Transverse colon (tissue), 4 donors: ENCODE data around the gene CFAP46. TPM values are rescaled to one million over a fixed set of nuclear protein-coding genes. Genes with fewer than 3 reads are reported as not detected.

Source experiments
- DNase-seq: peaks from one replicate; pipeline ENCODE4 v3.0.0-alpha.2; 2019
- H3K27ac ChIP-seq, 4 donors: fragments of 200-600 bp; sonication (generic); 2 replicates each; pipeline ENCODE4 v1.5.1; 2016 to 2018; ENCODE audit warnings: inconsistent platforms in 4 of 4
- H3K27me3 ChIP-seq: fragments of 200-600 bp; sonication (generic); 2 replicates; pipeline ENCODE4 v1.5.1; 2017; ENCODE audit warnings: inconsistent platforms
- H3K36me3 ChIP-seq, 4 donors: fragments of 200-600 bp; sonication (generic); 2 replicates each; pipeline ENCODE4 v1.5.1; 2017 to 2019; ENCODE audit warnings: inconsistent platforms in 4 of 4
- H3K4me1 ChIP-seq, 4 donors: fragments of 200-600 bp; sonication (generic); 2 replicates each; pipeline ENCODE4 v1.5.1; 2017 to 2020; ENCODE audit warnings: inconsistent platforms in 4 of 4
- H3K4me3 ChIP-seq, 4 donors: fragments of 200-600 bp; sonication (generic); 1 replicate in 1 of 4; 2 replicates in 3 of 4; pipeline versions ENCODE4 v1.5.1 to v1.6.1; 2017 to 2019; ENCODE audit warnings: inconsistent platforms in 4 of 4
- H3K9me3 ChIP-seq, 2 donors: fragments of 200-600 bp; sonication (generic); 2 replicates each; pipeline ENCODE4 v1.5.1; 2017 to 2019; ENCODE audit warnings: inconsistent platforms in 2 of 2
- CTCF ChIP-seq, 5 experiments: fragments of 200-600 bp in 3 of 5; fragments of 450-650 bp in 2 of 5; sonication (generic) in 3 of 5; IDR thresholded peaks; 1 replicate in 2 of 5; 2 replicates in 3 of 5; pipeline ENCODE4 v1.5.1; 2016 to 2017; ENCODE audit warnings: antibody characterized with exemption in 5 of 5, inconsistent platforms in 3 of 5, mild to moderate bottlenecking in 2 of 5, moderate library complexity in 1 of 5
- EP300 ChIP-seq: sonication (generic); formaldehyde crosslinking; IDR thresholded peaks from one replicate; pipeline ENCODE4 v1.6.1; 2017; ENCODE audit warnings: antibody characterized with exemption, low read depth
- POLR2A ChIP-seq: fragments of 450-650 bp; IDR thresholded peaks from one replicate; pipeline ENCODE4 v1.6.1; 2016; ENCODE audit warnings: antibody characterized with exemption, mild to moderate bottlenecking, moderate library complexity
- POLR2AphosphoS5 ChIP-seq, 3 donors: sonication (generic); formaldehyde crosslinking; IDR thresholded peaks; one replicate each; pipeline ENCODE4 v1.6.1; 2016; ENCODE audit warnings: antibody characterized with exemption in 3 of 3
- WGBS, 2 donors: methylation state at CpG; one replicate each; pipeline ENCODE4 v1.1.5; 2018; ENCODE audit warnings: low coverage in 1 of 2; 5-methylcytosine and 5-hydroxymethylcytosine counted together
- in situ Hi-C, 4 donors: fragments of 200-750 bp; cut with MboI; loops; one replicate each; pipeline versions ENCODE4 v1.15.0 to v1.15.1; 2017; ENCODE audit warnings: low sequenced_read_pairs in 3 of 4, low pct_ligation_motif_present in 1 of 4, low pct_unique_long_range_greater_than_20kb in 1 of 4
- intact Hi-C: fragments of 100-400 bp; cut with DNase I; formaldehyde crosslinking; loops from one replicate; pipeline ENCODE4 v1.15.1; 2023; ENCODE audit warnings: low total_unique reads
- total RNA-seq, 4 donors: library from RNA; depleted of rRNA; stranded (reverse); fragments of >200 nt; gene quantifications; one replicate each; pipeline ENCODE4 v1.1.0, GENCODE V29; 2016

The CFAP46 gene
- total RNA-seq, 4 donors from 2014 or later, result not detected

GRCh38 chr10:132870426-132870825 is 71.9 kb downstream of the CFAP46 start:
- H3K9me3 ChIP-seq, result no peaks in the 10 kb centered on the region
- peaks cover 1% of the 10 kb centered on the region for H3K27me3 ChIP-seq
- 91 to 95% methylated on average over 8 to 13 of the region's 13 CpGs for WGBS, 2 donors
- no peaks in the 10 kb centered on the region for H3K4me1 ChIP-seq
- DNase-seq, result no peak
- in situ Hi-C loops, result no loop called here
- TF ChIP-seq CTCF (IDR thresholded peaks at IDR 0.05) (no peak), EP300 (no peak), POLR2AphosphoS5 (IDR thresholded peaks at IDR 0.05) (no peak), POLR2A (no peak)
- H3K4me3 ChIP-seq, result no peak overlapping the region
- no peak overlapping the region for H3K27ac ChIP-seq
- H3K36me3 ChIP-seq, result no peaks in the 10 kb centered on the region
- intact Hi-C loops, result no loop called here

- Histone ChIP-seq H3K36me3 (no peaks in the 10 kb centered on the region), H3K27ac (no peak overlapping the region), H3K4me1 (no peaks in the 10 kb centered on the region), H3K4me3 (no peak overlapping the region), H3K9me3 (no peaks in the 10 kb centered on the region), H3K27me3 (no peaks in the 10 kb centered on the region)
- WGBS, 2 donors, result 90% methylated on average over 16 of the region's 16 CpGs; no CpG with 5 or more reads in 1 of the 2 donors
- intact Hi-C loops (no loop called here), in situ Hi-C loops (no loop called here)
- DNase-seq, result peak; percentile 3
- TF ChIP-seq CTCF (IDR thresholded peaks at IDR 0.05), result no peak
- no peak for TF ChIP-seq EP300
- no peak for TF ChIP-seq POLR2A
- TF ChIP-seq POLR2AphosphoS5 (IDR thresholded peaks at IDR 0.05), result no peak
Observed at GRCh38 chr10:132869621-132870020, 72.7 kb downstream of the CFAP46 start.

GRCh38 chr10:132868995-132869394 is 73.4 kb downstream of the CFAP46 start:
- peak; percentile 4 for DNase-seq
- Histone ChIP-seq H3K4me3 (no peak overlapping the region), H3K27ac (no peak overlapping the region), H3K36me3 (no peaks in the 10 kb centered on the region), H3K27me3 (no peaks in the 10 kb centered on the region), H3K4me1 (no peaks in the 10 kb centered on the region), H3K9me3 (no peaks in the 10 kb centered on the region)
- in situ Hi-C loops (no loop called here), intact Hi-C loops (no loop called here)
- TF ChIP-seq EP300 (no peak), POLR2AphosphoS5 (IDR thresholded peaks at IDR 0.05) (no peak), CTCF (IDR thresholded peaks at IDR 0.05) (no peak), POLR2A (no peak)
- WGBS, 2 donors, result 91 to 100% methylated on average over 2 to 25 of the region's 26 CpGs

GRCh38 chr10:132867801-132868644 is 74.3 kb downstream of the CFAP46 start:
- H3K27ac ChIP-seq, result no peak overlapping the region
- TF ChIP-seq POLR2AphosphoS5 (IDR thresholded peaks at IDR 0.05) (no peak), CTCF (IDR thresholded peaks at IDR 0.05) (no peak), POLR2A (no peak), EP300 (no peak)
- WGBS, 2 donors, result 88 to 100% methylated on average over 2 to 41 of the region's 41 CpGs
- peak; percentile 1 for DNase-seq
- H3K36me3 ChIP-seq, result no peaks in the 10 kb centered on the region
- H3K27me3 ChIP-seq, result no peaks in the 10 kb centered on the region
- in situ Hi-C loops, result no loop called here
- H3K4me1 ChIP-seq, result peaks cover 0 to 3% (median 0%) of the 10 kb centered on the region in 4 donors
- H3K4me3 ChIP-seq, result no peak overlapping the region
- no peaks in the 10 kb centered on the region for H3K9me3 ChIP-seq
- intact Hi-C loops, result no loop called here
